ENCODE results near the gene ANKRD65. TPM values are rescaled to one million over a fixed set of nuclear protein-coding genes. Genes with fewer than 3 reads are reported as not detected.
A peak's percentile ranks its signal among the peaks of the same experiment; 100 is the strongest.

ANKRD65 gene
- polyA plus RNA-seq, 1 donor (not counting 4 experiments of a cell fraction or from before 2014, with no cell fraction given): 4.6 TPM

DNA sequence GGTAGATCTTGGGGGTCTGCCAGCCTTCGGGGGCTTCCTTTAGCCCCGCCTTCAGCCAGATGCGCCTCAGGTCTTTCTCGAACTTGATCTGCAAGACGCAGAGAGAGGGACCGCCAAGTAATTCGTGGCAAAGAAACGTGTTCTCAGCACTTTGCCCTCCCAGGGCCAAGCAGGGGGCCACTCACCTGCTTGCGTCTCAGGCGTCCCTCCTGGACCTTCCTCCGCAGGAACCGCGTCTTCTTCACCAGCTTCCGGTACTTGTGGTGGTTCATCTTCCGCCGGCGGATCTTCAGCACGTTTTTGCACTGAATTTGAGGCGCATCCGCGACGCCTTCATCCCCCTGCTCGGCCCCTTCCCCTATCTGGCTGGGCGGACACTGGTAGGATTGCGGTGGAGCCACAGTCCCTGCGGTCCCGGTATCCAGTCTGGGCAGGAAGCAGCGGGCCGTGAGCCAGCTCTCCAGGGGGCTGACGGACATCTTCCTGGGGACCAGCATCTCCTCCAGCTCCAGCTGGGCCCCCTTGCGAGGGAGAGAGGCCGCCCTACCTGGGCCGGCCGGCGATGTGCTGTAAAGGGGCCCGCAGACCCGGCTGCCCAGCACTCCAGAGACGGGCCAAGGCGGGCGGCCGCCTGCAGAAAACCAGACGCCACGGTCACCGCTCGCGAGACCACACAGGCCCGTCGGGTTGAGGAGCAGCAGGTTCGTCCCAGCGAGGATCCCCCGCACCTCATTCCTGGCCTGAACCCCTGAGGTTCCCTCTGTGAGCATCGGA is 47.1 kb downstream of the ANKRD65 start:
- peak overlapping the region; percentile 94 for H3K9ac ChIP-seq (ENCODE audit: control insufficient read depth, extremely low read depth, insufficient read depth, low read length)
- no peak for FAIRE-seq
- H3K4me1 ChIP-seq (ENCODE audit: control insufficient read depth, extremely low read depth, insufficient read depth, low read length): peaks cover 12% of the 10 kb centered on the region
- no peaks in the 10 kb centered on the region for H3K9me1 ChIP-seq (ENCODE audit: control insufficient read depth, extremely low read depth, insufficient read depth, low read length)
- H3K79me2 ChIP-seq (ENCODE audit: control insufficient read depth, insufficient read depth, low read length): peaks cover 30% of the 10 kb centered on the region
- H3K4me3 ChIP-seq (ENCODE audit: control insufficient read depth in 2 of 3, extremely low read depth in 1 of 3, insufficient read depth in 2 of 3, low read depth in 1 of 3, low read length in 3 of 3): peak overlapping the region; percentile 89 to 97 (median 89)
- peak overlapping the region; percentile 97 for H3K4me2 ChIP-seq (ENCODE audit: control insufficient read depth, extremely low read depth, insufficient read depth, low read depth, low read length)
- no peaks in the 10 kb centered on the region for H3K27me3 ChIP-seq (ENCODE audit: control insufficient read depth, extremely low read depth, insufficient read depth, low read length)
- H3K9me3 ChIP-seq (ENCODE audit: control insufficient read depth, low read depth, low read length): no peaks in the 10 kb centered on the region
- TF ChIP-seq EZH2 (IDR thresholded peaks at IDR 0.05; ENCODE audit: low read length): no peak
- TF ChIP-seq, protein P1, sequence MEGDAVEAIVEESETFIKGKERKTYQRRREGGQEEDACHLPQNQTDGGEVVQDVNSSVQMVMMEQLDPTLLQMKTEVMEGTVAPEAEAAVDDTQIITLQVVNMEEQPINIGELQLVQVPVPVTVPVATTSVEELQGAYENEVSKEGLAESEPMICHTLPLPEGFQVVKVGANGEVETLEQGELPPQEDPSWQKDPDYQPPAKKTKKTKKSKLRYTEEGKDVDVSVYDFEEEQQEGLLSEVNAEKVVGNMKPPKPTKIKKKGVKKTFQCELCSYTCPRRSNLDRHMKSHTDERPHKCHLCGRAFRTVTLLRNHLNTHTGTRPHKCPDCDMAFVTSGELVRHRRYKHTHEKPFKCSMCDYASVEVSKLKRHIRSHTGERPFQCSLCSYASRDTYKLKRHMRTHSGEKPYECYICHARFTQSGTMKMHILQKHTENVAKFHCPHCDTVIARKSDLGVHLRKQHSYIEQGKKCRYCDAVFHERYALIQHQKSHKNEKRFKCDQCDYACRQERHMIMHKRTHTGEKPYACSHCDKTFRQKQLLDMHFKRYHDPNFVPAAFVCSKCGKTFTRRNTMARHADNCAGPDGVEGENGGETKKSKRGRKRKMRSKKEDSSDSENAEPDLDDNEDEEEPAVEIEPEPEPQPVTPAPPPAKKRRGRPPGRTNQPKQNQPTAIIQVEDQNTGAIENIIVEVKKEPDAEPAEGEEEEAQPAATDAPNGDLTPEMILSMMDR (optimal IDR thresholded peaks at IDR 0.05 in 1 of 3, IDR thresholded peaks at IDR 0.05 in 1 of 3, conservative IDR thresholded peaks at IDR 0.05 in 1 of 3; ENCODE audit: extremely low read depth in 1 of 3, insufficient read depth in 2 of 3, low read length in 3 of 3): no peak
- peaks cover 3 to 8% of the 10 kb centered on the region in 2 experiments for H3K36me3 ChIP-seq (ENCODE audit: control insufficient read depth in 2 of 2, extremely low read depth in 1 of 2, insufficient read depth in 2 of 2, low read length in 2 of 2)
- dilution Hi-C loops (cut with MboI; ENCODE audit: extremely low pct_ligation_motif_present, low sequenced_read_pairs): no loop called here
- no peak for DNase-seq (ENCODE audit: low read depth, low spot score)
- H3K27ac ChIP-seq (ENCODE audit: control insufficient read depth, insufficient read depth, low read length): peak overlapping the region; percentile 76
- peak overlapping the region; percentile 27 for H2AFZ ChIP-seq (ENCODE audit: control insufficient read depth, low read length)
- no peaks in the 10 kb centered on the region for H4K20me1 ChIP-seq (ENCODE audit: control insufficient read depth, extremely low read depth, insufficient read depth, low read length)

DNA sequence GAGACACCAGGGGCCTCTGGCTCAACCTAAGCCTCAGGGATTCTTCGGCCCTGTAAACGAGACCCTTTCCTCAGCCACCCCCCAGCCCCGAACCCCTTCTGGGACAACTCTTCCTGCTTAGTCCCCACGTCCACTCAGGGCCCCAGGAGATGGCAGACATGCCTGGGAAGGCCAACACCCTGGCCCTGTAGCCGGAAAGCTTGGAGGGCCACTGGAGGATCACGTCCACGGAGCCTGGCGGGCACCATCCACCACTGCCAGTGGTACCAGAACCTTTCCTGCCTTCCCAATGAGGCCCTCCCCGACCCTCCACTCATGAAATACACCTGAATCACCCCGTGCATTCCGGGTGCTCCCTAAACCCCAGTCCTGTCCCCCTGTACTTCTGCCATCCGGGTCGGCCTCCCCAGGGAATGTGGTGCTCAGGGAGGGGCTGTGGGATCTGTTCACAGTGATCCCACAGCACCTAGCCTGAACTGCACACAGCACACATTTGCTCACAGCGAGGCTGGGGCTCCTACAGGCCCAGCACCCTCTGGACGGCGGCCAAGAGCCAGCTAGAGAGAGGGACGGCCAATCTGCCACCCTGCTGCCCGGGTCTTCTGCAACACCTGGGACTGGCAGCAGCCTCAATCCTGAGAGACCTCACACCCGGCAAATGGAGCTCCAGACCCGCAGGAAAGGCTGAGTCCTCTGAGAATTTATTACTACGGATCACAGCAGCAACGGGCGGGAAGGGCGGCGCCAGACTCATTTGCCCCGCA is 47.8 kb downstream of the ANKRD65 start:
- Histone ChIP-seq H3K9me1 (ENCODE audit: control insufficient read depth, extremely low read depth, insufficient read depth, low read length) (no peaks in the 10 kb centered on the region), H4K20me1 (ENCODE audit: control insufficient read depth, extremely low read depth, insufficient read depth, low read length) (no peaks in the 10 kb centered on the region), H3K4me1 (ENCODE audit: control insufficient read depth, extremely low read depth, insufficient read depth, low read length) (peaks cover 12% of the 10 kb centered on the region), H3K4me3 (ENCODE audit: control insufficient read depth in 2 of 3, extremely low read depth in 1 of 3, insufficient read depth in 2 of 3, low read depth in 1 of 3, low read length in 3 of 3) (peak overlapping the region in 2 of 3 experiments; percentile 89), H3K9me3 (ENCODE audit: control insufficient read depth, low read depth, low read length) (no peaks in the 10 kb centered on the region), H3K9ac (ENCODE audit: control insufficient read depth, extremely low read depth, insufficient read depth, low read length) (peak overlapping the region; percentile 9), H3K79me2 (ENCODE audit: control insufficient read depth, insufficient read depth, low read length) (peaks cover 30% of the 10 kb centered on the region), H3K4me2 (ENCODE audit: control insufficient read depth, extremely low read depth, insufficient read depth, low read depth, low read length) (peak overlapping the region; percentile 97), H3K27me3 (ENCODE audit: control insufficient read depth, extremely low read depth, insufficient read depth, low read length) (no peaks in the 10 kb centered on the region), H3K36me3 (ENCODE audit: control insufficient read depth in 2 of 2, extremely low read depth in 1 of 2, insufficient read depth in 2 of 2, low read length in 2 of 2) (peaks cover 3 to 8% of the 10 kb centered on the region in 2 experiments), H3K27ac (ENCODE audit: control insufficient read depth, insufficient read depth, low read length) (no peak overlapping the region), H2AFZ (ENCODE audit: control insufficient read depth, low read length) (no peak overlapping the region)
- DNase-seq (ENCODE audit: low read depth, low spot score) (no peak), FAIRE-seq (no peak)
- dilution Hi-C loops (cut with MboI; ENCODE audit: extremely low pct_ligation_motif_present, low sequenced_read_pairs): no loop called here
- TF ChIP-seq, protein P1 (optimal IDR thresholded peaks at IDR 0.05 in 1 of 3, IDR thresholded peaks at IDR 0.05 in 1 of 3, conservative IDR thresholded peaks at IDR 0.05 in 1 of 3; ENCODE audit: extremely low read depth in 1 of 3, insufficient read depth in 2 of 3, low read length in 3 of 3): no peak
- no peak for TF ChIP-seq EZH2 (IDR thresholded peaks at IDR 0.05; ENCODE audit: low read length)
